ENCODE measurements around the gene FREM1.
A peak's percentile ranks its signal among the peaks of the same experiment; 100 is the strongest.

FREM1 gene

DNA sequence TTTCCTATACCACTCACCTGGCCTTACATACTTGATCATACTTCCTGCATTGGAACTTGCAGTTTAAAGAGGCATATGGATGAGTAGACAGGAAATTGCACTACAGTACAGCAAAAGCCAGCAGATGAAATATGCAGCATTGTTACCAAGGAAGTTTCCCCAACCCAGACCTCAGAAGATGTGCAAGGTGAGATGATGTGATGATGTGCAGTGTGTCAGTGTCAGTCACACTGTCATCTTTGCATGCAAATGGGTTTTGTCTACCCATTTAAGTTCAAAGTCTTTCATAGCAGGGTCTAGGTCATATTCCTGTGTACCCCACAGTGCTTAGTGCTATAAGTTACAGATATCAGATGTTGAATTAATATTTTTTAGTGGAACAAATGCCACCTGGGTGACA is 98.4 kb downstream of the FREM1 start:
- no peak for DNase-seq

DNA sequence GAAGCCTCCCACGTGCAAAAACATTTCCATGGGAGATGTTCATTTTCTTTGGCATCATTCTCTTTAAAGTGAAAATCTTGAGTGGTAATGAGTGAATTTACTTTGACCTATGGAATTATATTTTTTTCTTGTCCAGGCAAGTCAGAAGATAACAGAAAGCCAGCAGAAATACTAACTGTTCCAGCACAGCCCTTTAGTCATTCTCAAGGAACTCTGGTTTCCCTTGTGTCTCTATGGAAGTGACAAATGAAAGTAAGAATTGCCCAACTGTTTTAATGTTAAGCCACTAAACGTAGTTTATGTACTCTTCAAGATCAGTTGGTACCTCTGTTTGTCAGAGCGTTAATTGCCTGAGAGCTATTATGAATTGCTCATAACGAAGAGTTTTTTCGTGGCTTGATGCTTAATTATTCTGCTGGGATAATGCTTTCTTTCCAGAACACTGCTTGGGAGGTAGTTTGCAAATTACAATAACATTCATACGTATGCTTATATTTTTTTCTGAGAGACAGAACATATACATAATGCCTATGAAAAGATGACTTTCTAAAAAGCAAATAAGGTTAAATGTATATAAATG is 103.2 kb downstream of the FREM1 start:
- no peak for DNase-seq

DNA sequence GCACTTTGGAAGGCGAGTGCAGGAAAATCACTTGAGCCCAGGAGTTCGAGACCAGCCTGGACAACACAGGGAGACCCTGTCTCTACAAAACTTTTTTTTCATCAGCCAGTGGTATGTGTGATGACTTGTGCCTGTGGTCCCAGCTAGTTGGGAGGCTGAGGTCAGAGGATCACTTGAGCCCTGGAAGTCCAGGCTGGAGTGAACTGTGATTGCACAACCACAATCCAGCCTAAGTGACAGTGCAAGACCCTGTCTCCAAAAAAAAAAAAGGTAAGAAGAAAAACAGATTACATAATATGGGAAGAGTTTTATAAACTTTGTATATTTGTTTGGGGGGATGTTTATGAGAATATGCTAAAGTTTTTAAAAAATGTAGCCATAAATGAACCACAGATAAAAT is 111.2 kb downstream of the FREM1 start:
- DNase-seq = no peak

DNA sequence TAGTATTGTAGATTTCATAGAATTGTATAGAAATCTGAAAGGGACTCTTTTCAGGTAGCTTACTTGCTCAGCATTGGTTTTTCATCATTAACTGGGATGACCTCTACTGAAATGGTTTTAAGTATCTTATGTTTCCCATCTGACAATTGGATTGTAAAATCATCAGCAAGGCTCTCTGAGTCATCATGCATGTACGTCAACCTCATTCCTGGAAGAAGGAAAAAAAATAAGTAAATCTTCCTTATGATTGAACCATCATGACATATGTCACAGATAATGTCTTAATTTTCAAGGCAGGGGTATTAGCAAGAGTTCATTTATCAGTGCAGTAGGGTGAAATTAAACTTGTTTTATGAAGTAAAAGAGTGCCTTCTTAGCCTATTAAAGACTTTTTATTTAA is 112.8 kb downstream of the FREM1 start:
- no peak for DNase-seq

DNA sequence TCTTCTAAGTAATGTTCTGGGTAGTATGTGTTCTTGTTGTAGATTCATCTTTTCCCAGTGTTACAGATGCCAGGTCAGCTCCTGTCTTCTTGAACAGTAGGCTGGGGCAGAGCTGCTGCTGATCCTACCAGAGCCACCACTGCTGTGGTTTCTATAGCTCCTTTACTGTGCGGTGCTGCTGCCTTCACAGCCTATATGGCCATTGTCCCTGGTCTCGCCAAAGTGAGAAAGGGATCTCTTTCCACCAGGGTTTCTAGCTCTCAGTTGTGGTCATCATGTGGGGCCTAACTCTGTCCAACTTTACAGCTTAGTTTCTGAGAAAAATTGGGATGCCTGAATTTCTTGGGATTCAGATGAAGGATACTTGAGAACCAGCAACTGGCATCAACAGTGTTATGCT is 116.8 kb downstream of the FREM1 start:
- DNase-seq = no peak

DNA sequence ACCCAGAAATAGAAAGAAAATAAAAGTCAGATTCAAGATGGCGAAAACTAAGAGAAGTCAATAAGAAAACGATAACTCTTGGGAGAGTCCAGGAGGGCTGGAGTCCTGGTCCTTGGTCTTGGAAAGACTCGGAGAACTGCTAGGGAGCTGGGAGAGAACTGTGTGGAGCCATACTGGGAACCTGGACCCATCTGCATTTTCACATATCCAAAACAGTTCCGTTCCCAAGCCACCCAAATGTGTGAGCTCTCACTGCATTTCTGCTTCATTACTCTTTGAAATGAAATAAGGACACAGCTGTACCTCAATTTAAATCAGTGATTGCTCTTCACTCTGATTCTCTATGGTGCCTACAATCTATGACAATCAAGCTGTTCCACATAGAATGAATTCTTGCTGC is 119.6 kb downstream of the FREM1 start:
- DNase-seq = no peak

DNA sequence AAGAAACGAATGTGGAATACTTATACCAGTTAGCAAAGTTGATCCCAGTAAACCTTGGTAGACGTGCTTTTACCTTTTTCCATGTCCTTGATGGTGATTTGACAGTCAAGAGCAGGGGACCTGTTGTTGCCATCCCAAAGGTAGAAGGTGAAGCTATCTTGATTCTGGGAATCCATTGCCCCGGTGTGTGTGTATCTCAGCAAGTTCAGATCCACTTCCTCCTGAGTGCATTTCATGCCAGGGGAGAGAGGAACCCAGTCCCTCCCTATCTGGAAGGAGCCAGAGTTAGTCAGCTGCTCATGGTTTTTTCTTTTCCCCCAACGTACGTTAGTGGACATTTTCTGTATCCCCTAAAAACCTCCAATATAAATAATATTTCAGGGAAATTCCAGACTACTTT is 121.4 kb downstream of the FREM1 start:
- DNase-seq = no peak

DNA sequence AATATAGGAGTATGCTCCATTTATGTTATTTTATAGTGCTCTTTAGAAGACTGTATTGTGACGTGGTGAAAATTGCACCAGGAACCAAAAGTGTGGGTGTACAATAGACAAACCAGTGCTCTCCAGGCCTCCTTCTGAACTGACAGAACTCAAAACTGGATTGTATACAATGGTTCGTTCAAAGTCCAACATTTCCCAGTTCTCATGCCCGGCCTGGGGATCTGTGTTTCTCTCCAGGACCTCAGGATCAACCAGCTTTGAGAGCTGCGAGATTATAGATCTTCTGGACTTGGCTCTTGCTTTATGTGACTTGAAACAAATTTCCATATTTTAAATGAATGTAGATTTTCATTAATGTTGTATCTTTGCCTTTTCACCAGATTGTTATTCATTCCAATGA is 126.9 kb downstream of the FREM1 start:
- no peak for DNase-seq

DNA sequence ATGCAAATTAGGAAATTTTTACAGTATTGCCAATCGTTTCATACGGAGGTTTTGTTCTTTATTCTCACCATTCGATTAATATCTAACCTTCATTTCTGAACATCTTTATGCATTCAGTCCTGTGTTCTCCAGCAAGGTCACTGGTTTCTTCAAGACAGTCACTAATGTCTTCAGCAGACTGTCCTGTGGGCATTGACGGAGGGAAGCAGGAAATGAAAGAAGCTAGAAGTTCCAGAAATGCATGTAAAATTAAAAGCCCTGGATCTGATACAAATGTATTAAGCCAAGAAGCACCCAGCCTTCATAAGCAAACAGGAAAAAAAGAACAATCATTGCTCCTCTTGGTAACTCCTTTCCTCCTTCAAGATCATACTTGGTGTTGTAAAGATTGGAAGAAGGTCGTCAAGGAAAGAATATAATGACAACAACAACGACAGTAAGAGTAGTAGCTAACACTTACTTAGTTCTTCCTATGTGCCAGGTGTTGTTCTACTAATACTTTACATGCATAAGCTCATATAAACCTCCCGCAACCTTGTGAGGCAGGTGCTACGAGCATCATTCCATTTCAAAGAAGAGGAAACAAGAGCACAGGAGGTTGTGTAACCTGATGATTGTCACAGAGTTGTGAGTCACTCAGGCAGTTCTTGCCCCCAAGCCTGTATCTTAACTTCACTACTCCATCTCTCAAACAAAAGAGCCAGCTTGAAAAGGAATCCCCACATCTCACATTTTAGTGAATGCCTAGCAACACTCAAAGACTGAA is 127.8 kb downstream of the FREM1 start:
- no peak for DNase-seq

DNA sequence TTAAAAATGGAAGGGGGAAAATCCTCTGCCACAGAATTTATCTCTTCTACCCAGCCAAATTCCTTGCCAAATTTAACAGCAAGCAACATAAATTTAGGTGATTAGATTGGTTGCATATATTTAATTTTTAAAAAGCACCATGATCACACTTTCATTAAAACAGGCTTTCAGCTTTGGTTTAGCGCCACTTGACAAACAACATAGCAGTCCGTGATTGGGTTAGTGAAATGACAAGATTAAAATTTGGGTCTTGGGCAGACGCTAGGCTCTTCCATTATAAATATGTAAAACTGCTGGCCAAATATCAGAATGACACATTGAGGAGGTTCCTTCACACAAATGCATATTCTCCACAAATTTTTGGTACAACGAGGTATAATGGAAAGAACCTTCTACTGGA is 129.5 kb downstream of the FREM1 start:
- DNase-seq = no peak

DNA sequence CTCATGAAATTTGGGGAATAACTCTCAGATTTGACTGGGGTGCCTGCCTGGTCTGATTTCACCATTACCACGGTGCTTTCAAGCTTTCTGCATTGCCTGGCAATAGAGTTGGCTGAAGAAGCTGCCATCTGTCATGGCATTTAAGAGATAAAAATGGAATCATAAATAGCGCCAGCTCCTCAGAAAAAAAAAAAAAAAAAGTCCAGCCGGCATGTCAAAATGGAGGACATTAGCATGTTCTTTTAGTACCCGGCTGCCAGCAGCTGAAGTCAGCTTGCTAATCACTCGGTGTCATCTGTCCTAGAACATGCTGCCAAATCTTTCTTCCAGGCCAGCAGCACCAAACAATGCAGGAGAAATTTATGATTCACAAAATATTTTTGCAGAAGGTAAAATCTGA is 130.0 kb downstream of the FREM1 start:
- no peak for DNase-seq

DNA sequence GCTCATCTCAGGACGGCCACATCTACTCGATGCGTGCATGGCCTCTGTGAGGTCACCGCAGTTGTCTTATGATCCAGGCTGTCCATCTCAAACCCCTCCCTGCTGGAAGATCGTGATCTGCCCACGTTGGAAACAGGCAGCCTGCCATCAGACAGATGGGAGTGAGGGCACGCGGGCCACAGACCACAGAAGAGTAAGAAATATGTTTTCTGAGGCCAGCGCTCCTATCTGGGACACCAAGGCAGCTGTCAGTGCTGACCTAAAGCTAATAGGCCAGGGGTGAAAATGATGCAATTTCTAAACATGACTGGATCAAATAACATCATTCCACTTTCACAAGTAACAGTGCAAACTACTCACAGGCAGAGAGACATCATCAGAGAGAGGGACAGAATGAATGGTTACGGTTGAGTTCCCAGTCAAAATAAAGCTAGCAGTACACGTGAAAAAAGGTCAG is 130.6 kb downstream of the FREM1 start:
- DNase-seq = no peak

DNA sequence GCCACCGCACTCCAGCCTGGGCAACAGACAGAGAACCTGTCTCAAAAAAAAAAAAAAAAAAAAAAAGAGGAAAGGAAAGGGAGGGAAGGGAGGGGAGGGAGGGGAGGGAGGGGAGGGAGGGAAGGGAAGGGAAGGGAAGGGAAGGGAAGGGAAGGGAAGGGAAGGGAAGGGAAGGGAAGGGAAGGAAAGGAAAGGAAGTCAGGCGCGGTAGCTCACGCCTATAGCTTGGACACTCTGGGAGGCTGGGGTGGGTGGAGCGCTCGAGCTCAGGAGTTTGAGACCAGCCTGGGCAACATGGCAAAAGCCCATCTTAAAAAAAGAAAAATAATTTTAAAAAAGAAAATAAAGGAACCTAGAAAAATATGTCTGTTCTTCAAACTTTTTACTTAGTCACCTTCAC is 131.7 kb downstream of the FREM1 start:
- no peak for DNase-seq

DNA sequence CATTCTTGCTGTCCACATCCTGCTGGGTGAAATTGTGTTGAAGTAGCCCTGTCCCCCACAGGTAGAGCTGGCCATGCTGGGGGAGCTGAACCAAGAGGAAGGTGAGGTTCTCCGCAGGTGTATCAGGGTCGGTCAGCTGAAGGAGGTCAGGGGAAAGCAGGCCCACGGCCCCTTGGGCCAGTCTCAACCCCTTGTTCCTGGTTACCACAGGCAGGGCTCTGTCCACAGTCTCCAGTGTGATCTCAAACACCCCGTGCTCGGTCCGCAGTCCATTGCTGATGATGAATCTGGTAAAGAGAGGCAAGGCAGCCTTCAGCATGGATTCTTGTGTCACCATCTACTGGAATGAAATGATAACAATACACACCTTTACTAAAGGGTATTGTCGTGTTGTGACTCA is 134.3 kb downstream of the FREM1 start:
- no peak for DNase-seq

DNA sequence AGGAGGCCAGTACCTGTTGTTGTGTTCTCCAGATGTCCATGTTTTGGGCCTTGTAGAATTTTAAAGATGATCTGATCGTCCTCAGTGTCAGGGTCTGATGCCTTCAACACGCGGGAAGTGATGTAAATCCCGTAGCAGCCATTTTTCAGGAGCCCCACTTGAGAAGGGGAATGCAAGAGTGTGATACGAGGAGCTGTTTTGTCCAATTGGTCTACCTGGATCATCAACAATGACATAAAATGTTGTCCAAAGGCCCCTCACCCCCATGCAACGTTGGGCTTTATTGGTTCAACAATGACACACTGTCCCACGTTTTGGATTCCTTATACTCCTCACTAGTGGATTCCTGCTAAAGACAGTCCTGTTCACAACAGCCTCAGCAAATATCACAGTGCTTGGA is 139.6 kb downstream of the FREM1 start:
- DNase-seq = no peak

DNA sequence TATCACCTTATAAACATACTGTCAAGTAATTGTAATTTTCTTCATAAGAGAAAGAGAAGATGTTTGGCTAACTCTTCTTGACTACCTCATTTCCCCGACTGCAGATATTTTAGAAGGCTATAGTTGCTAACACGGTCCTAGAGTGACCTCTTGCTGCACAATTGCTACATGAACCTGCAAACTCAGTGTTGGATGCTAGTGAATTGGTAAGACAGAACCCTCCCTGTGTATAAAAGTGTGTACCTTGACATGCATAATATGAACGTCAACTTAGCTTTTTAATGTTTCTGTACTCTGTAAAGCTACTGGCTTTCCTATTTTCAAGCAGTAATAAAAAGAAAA is 141.0 kb downstream of the FREM1 start:
- DNase-seq = no peak

DNA sequence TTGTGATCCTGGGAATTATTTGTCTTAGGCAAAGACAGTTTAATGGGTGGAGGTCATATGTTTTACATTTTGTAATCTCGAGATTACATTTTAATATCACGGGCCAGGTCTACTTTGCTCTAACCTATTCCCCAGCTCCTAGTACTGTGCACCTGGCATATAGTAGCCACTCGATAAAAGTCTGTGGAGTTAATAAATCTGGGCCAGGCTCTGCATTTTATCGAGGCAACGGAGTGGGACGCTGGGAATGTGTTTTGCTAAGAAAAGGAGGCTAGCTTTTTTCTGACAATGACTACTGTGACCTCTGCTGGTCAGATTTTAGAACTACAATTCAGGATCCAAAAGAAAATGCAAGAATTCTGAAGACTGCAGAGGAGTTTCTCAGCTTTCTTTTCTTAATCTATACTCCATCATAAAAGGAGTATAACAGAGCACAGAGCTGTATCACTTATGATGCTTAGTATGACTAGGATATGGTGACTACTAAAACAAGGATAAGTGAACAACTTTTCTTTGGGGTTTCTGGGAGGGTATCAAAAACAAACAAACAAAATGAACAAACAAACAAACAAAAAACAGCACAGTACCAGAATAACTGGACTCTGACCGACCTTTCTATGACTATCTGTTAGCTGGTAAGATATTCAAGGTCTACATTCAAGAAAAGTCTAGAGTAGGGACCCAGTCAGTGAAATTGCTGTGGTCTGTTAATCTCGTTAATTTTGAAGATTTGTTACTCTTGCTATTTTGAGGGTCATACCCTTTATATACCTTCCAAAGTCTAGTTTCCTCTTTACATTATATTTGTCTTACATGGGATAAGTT is 141.6 kb downstream of the FREM1 start:
- DNase-seq = peak in 2 of 5 donors; percentile 3 to 12

DNA sequence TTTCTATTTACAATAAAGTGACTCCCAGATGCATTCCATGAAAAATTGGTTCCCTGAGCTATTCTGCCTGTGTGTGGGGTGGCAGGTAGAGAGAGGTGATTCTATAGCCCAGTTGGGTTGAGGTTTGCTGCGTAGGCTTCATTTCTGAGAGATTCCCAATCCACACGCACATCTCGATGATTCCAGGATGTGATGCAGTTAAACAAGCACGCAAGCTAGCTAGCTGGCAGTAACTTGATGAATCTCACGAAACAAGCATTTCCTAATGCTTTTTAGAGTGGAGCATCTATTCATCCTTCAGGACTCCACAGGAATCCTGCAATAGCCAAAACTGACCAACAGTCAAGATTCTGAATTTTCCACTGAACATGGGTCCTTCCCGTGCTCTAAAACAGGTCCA is 143.9 kb downstream of the FREM1 start:
- DNase-seq = no peak

DNA sequence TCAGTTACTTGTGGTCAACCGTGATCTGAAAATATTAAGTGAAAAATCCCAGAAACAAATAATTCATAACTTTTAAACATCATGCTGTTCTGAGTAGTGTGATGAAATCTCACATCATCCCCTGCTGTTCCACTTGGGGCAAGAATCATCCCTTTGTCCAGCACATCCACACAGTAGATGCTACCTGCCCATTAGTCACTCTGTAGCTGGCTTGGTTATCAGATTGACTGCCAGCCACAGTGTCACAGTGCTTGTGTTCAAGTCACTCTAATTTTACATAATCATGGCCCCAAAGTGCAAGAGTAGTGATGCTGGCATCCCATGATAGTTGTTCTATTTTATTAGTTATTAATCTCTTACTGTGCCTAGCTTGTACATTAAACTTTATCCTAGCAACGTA is 148.6 kb downstream of the FREM1 start:
- no peak for DNase-seq

DNA sequence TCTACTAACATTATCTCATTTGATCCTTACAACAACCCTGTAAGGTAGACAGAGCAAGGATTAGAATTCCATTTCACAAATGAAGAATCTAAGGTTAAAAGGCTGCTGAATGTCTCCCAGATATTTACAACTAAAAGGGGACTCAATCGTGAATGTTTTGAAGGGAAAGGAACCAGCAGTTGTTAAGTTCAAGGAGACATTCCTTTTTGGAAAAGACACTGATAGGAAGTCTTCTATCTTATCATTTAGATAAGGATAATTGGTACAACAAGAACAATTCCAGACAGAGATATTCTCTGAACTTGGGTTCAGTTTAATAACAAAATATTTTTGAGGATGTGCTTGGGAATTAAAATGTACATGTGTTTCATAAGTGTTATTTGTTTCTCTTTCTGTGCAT is 150.2 kb downstream of the FREM1 start:
- DNase-seq = no peak

DNA sequence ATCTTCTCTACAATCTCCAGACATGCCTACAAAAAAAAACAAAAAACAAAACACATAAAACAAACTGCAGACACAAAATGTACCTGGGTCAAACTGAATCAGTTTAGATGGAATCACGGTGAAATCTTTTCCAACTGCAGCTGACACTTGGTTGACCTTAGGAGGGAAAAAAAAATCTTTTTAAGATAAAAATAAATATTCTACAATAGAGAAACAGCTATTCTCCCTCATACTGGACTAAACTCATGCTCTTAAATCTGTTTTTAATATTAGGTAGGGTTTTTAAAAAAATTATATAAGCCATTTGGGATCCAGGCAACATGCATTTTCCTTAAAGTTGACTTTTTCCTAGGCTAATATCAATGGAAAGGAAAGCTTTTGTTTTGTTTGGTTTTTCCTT is 153.9 kb downstream of the FREM1 start:
- no peak for DNase-seq

DNA sequence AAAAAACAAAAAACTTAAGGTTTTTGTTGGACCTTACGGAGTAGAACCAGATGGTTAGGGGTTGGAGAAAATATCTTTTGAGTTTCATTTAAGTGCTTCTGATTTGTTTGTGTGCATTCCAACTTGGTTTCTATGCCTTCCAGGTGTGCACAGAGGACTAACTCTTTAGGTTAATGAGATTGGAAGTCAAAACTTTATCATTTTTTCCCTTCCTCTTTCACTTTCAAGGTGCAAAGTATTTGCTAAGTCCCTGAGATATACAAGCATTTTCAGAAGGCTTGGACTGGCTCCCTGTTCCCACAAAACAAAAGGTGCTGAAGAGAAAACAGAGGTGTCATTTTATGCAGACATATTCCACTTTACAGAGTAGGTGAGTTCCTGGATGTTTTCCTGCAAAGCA is 157.4 kb downstream of the FREM1 start:
- DNase-seq = no peak

DNA sequence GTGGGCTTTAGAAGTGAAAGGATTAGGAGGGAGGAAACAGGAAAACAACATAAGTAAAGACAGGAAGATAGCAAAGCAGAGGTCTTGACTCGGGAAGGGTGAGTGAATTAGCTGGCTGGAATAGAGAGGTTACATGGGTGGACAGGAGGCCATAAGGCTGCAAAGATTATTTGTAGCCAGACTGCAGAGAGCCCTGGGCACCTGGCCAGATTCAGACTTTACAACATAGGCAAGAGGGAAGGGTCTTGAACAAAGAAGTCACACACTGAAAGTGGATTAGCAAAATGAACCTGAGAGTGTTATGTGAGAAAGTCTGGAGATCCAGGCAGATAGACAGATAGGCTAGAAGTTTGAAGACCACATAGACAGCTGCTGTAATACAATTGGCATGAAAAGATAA is 158.0 kb downstream of the FREM1 start:
- no peak for DNase-seq

DNA sequence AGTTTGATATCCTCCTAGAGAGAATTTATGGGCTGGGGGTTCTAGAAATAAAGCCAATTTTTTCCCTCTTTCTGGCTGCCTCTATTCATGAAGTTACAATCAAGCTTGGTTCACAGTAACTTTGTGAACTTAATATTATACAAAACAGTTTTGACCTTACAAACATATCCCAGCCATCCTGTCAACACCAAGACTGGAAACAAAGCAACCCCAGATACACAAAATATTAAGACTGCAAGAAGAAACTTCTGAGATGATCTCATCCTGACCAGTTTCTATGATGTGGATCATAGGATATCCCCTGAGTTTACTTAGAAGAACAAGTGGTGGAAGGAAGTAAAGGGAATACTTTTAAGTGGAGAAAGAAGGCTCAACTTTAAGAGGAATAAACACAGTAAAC is 159.4 kb downstream of the FREM1 start:
- DNase-seq = no peak

Data from T-helper 1 cell (primary cell).